ENCODE measurements around the gene TSPAN9. TPM values are rescaled to one million over a fixed set of nuclear protein-coding genes. Genes with fewer than 3 reads are reported as not detected.

TSPAN9 gene
- total and polyA plus RNA-seq, 11 donors: 70.0 to 387 (median 151) TPM

DNA sequence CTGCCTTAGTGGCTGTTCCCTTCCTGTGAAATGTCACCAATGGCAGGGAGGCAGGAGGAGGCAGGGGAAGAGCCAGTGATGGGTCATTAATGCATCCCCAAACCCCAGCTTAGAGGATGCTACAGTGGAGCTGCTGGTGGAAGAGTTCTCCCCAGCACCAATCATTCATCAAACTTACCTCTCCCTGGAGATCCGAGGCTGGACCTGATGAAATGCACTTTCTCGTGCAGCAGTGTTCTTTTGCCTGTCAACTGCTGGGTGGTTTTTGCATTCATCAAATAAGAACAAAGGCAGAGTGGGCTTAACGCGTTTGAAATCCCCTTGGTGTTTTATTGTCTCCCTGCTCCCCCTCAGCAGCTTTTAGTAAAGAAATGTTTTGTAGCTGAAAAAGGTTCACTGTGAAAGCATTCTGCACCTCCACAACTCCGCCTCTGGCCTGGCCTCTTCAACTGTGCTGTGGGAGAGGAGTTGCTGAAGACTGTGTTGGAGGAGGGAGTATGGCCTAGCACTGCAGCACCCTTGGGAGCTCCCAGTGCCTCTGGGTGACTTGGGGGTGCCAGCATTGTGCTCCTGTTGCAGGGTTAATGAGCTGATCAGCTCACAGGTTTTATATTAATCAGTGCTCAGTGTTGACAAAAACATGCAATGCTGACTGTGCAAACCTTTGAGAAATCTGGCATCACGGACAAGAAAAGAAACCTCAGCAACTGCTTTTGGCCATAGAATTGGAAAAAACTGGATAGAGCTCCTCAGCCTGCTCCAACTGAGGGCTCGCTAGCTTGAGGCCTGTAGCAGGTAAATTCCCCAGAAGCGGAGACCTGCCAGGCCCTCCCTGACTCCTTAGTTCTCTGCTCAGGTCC is 14.4 kb downstream of the TSPAN9 start:
- TF ChIP-seq, protein P1, sequence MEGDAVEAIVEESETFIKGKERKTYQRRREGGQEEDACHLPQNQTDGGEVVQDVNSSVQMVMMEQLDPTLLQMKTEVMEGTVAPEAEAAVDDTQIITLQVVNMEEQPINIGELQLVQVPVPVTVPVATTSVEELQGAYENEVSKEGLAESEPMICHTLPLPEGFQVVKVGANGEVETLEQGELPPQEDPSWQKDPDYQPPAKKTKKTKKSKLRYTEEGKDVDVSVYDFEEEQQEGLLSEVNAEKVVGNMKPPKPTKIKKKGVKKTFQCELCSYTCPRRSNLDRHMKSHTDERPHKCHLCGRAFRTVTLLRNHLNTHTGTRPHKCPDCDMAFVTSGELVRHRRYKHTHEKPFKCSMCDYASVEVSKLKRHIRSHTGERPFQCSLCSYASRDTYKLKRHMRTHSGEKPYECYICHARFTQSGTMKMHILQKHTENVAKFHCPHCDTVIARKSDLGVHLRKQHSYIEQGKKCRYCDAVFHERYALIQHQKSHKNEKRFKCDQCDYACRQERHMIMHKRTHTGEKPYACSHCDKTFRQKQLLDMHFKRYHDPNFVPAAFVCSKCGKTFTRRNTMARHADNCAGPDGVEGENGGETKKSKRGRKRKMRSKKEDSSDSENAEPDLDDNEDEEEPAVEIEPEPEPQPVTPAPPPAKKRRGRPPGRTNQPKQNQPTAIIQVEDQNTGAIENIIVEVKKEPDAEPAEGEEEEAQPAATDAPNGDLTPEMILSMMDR (IDR thresholded peaks at IDR 0.05): no peak
- TF ChIP-seq POLR2A (IDR thresholded peaks at IDR 0.05): no peak
- DNase-seq: no peak
- intact Hi-C loops (cut with DNase I): no loop called here
- peaks cover 4 to 69% (median 43%) of the 10 kb centered on the region in 12 donors for H3K4me1 ChIP-seq
- no peaks in the 10 kb centered on the region for H3K27me3 ChIP-seq
- H3K4me3 ChIP-seq: no peak overlapping the region
- WGBS, 4 donors: 65 to 80% (median 72%) methylated on average over 8 of the region's 8 CpGs
- H3K9me3 ChIP-seq: no peaks in the 10 kb centered on the region
- peaks cover 0 to 8% (median 0%) of the 10 kb centered on the region in 9 donors for H3K36me3 ChIP-seq
- ATAC-seq: no peak
- peak overlapping the region in 7 of 12 donors; percentile 4 to 64 (median 30) for H3K27ac ChIP-seq

DNA sequence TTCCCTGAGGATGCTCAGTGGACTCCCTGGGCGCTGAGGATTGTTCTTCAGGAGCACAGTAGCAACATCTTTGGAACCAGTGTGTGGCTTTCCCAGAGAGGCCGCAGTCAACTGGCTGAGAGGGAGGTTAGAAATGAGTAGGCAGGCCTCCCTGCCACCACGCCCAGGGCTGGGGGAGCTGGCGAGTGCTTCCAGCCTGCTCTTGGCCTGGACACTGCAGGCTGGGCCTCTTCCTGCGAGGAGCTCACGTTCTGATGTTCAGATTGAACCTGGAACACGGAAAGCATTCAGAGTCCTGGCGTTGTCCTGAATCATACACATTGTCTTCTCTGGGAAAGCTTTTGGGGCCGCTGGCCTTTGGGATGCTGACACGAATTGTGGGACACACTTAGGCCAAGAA is 15.6 kb downstream of the TSPAN9 start:
- peak; percentile 10 to 32 (median 25) for ATAC-seq

DNA sequence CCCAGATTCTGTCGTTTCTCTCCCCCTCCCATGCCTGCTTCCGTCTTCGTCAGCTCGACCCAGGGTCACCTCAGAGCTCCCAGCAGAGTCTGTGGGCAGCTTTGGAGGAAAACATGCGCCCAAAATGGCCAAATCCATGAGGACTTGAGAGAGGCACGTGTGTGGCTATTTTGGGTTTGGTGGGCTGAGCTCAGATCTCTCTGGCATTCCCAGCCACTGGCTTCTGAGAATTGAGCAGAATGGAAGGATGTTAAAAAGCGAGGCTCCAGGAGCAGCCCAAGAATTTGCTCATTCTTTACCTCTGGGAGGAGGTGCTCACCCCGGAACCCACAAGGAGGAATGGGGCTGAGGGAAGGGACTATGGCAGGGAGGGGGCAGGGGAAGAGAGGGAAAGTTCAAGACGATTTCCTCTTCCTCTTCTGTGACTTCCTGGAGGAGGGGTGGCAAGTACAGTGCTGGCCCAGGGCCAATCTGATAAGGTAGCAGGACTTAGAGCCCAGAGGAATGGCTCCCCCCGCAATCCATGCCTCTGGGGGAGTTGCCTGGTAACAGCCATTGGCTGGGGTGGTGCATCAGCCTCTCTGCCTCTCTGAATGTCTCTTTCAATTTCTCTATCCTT is 20.1 kb downstream of the TSPAN9 start:
- Histone ChIP-seq H3K4me1 (peaks cover 6 to 69% (median 52%) of the 10 kb centered on the region in 12 donors), H3K9me3 (peaks cover 0 to 9% (median 0%) of the 10 kb centered on the region in 12 donors), H3K27ac (peak overlapping the region; percentile 58 to 86 (median 78)), H3K36me3 (peaks cover 0 to 4% (median 0%) of the 10 kb centered on the region in 9 donors), H3K27me3 (no peaks in the 10 kb centered on the region), H3K4me3 (peak overlapping the region in 9 of 12 donors; percentile 9 to 40 (median 18))
- 2 to 5% (median 4%) methylated on average over 9 to 10 of the region's 10 CpGs for WGBS, 4 donors
- TF ChIP-seq, protein P1 (IDR thresholded peaks at IDR 0.05): no peak
- peak; percentile 87 to 91 (median 90) for DNase-seq
- ATAC-seq: peak; percentile 84 to 93 (median 87)
- intact Hi-C loops (cut with DNase I): no loop called here

More for the DNA sequence above, 15.6 kb downstream of the TSPAN9 start:
- no peak overlapping the region for H3K4me3 ChIP-seq
- H3K36me3 ChIP-seq: peaks cover 0 to 4% (median 0%) of the 10 kb centered on the region in 9 donors
- no peaks in the 10 kb centered on the region for H3K9me3 ChIP-seq
- intact Hi-C loops (cut with DNase I): no loop called here
- DNase-seq: peak in 1 of 5 donors; percentile 47
- H3K27ac ChIP-seq: peak overlapping the region in 11 of 12 donors; percentile 1 to 64 (median 31)
- H3K4me1 ChIP-seq: peaks cover 4 to 69% (median 45%) of the 10 kb centered on the region in 12 donors
- no peak for TF ChIP-seq POLR2A (IDR thresholded peaks at IDR 0.05)
- TF ChIP-seq, protein P1 (IDR thresholded peaks at IDR 0.05): no peak
- no peaks in the 10 kb centered on the region for H3K27me3 ChIP-seq
- WGBS, 4 donors: 67 to 85% (median 69%) methylated on average over 9 to 10 of the region's 10 CpGs

DNA sequence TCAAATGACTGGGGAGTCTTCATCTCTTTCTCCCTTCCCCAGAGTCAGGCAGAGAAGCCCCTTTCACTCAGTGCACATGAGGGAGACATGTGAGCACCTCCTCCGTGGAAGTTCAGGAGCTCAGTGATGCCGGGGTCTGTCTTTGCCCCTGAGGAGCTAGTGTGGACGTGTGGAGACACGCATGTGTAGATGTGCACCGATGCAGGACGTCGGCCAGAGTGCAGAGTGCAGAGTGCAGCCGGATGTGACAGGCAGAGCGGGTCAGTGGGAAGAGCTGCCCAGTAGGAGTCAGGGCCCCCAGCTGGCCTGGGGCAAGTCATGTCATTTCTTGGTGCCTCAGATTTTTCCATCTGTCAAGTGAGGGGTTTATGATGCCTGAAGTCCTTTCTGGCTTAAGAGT is 20.7 kb downstream of the TSPAN9 start:
- DNase-seq: peak in 1 of 5 donors; percentile 56
- no peaks in the 10 kb centered on the region for H3K27me3 ChIP-seq
- WGBS, 4 donors: 18 to 41% (median 26%) methylated on average over 9 of the region's 9 CpGs
- peaks cover 0 to 2% (median 0%) of the 10 kb centered on the region in 9 donors for H3K36me3 ChIP-seq
- H3K27ac ChIP-seq: peak overlapping the region; percentile 58 to 86 (median 78)
- peak; percentile 19 to 54 (median 42) for ATAC-seq
- peaks cover 0 to 9% (median 0%) of the 10 kb centered on the region in 12 donors for H3K9me3 ChIP-seq
- peaks cover 9 to 69% (median 51%) of the 10 kb centered on the region in 12 donors for H3K4me1 ChIP-seq
- TF ChIP-seq, protein P1 (IDR thresholded peaks at IDR 0.05): no peak
- TF ChIP-seq POLR2A (IDR thresholded peaks at IDR 0.05): no peak
- peak overlapping the region in 9 of 12 donors; percentile 9 to 40 (median 18) for H3K4me3 ChIP-seq
- intact Hi-C loops (cut with DNase I): no loop called here

Data from heart left ventricle (tissue), 16 donors.